Left lung (tissue), 10 donors: Measurements from ENCODE around the gene ZNHIT6. TPM values are rescaled to one million over a fixed set of nuclear protein-coding genes. Genes with fewer than 3 reads are reported as not detected.

Experiments used
- ATAC-seq: fragments of 200-7000 bp; cut with Tn5 transposase; one replicate; pipeline ENCODE4 v1.9.1; 2020; ENCODE audit warnings: moderate library complexity
- DNase-seq, 4 donors: peaks; one replicate each; pipeline ENCODE4 v3.0.0-alpha.2; 2013 to 2020
- H3K27ac ChIP-seq, 2 donors: fragments of 200-600 bp; sonication (generic) in 1 of 2; one replicate each; pipeline versions ENCODE4 v1.5.0 to v1.8.0; 2020 to 2021
- H3K27me3 ChIP-seq, 2 donors: fragments of 200-600 bp; sonication (generic) in 1 of 2; one replicate each; pipeline versions ENCODE4 v1.5.0 to v1.8.0; 2020 to 2021
- H3K36me3 ChIP-seq, 2 donors: fragments of 200-600 bp; sonication (generic) in 1 of 2; one replicate each; pipeline versions ENCODE4 v1.5.0 to v1.8.0; 2020 to 2021
- H3K4me1 ChIP-seq, 2 donors: fragments of 200-600 bp; one replicate each; pipeline ENCODE4 v1.8.0; 2021
- H3K4me3 ChIP-seq, 2 donors: fragments of 200-600 bp; sonication (generic) in 1 of 2; one replicate each; pipeline versions ENCODE4 v1.5.0 to v1.8.0; 2020 to 2021; ENCODE audit warnings: mild to moderate bottlenecking in 1 of 2
- H3K9me3 ChIP-seq, 2 donors: fragments of 200-600 bp; sonication (generic) in 1 of 2; one replicate each; pipeline versions ENCODE4 v1.5.0 to v1.8.0; 2020 to 2021
- intact Hi-C, 2 donors: fragments of 100-400 bp; cut with DNase I; formaldehyde crosslinking; loops; one replicate each; pipeline versions ENCODE4 v1.11.2 to v1.14.2; 2022
- polyA plus RNA-seq, 6 donors: library from polyadenylated mRNA; unstranded; fragments of 120-200 nt; gene quantifications; one replicate each; pipeline ENCODE4 v1.2.1, GENCODE V29; 2013; ENCODE audit not compliant: insufficient read length in 6 of 6
- total RNA-seq, 2 donors: library from RNA; stranded (reverse); fragmentation: NEBNext Ultra II Directional; extraction: Animal tissue kit (Norgen Biotek cat#: 25700); gene quantifications; one replicate each; pipeline ENCODE4 v1.2.1, GENCODE V29; 2021
- TF ChIP-seq, protein P1 (sequence below), 2 donors: fragments of 200-600 bp; sonication (generic) in 1 of 2; IDR thresholded peaks; one replicate each; pipeline versions ENCODE4 v1.5.0 to v1.8.0; 2021; ENCODE audit warnings: antibody characterized with exemption in 2 of 2
- donor health status: DM: no; HTN: yes; CAD: no.
- donor health status: DM: no; HTN: no; CAD: no.

The ZNHIT6 gene
- total and polyA plus RNA-seq, 8 donors = 12.2 to 32.2 (median 28.9) TPM

DNA sequence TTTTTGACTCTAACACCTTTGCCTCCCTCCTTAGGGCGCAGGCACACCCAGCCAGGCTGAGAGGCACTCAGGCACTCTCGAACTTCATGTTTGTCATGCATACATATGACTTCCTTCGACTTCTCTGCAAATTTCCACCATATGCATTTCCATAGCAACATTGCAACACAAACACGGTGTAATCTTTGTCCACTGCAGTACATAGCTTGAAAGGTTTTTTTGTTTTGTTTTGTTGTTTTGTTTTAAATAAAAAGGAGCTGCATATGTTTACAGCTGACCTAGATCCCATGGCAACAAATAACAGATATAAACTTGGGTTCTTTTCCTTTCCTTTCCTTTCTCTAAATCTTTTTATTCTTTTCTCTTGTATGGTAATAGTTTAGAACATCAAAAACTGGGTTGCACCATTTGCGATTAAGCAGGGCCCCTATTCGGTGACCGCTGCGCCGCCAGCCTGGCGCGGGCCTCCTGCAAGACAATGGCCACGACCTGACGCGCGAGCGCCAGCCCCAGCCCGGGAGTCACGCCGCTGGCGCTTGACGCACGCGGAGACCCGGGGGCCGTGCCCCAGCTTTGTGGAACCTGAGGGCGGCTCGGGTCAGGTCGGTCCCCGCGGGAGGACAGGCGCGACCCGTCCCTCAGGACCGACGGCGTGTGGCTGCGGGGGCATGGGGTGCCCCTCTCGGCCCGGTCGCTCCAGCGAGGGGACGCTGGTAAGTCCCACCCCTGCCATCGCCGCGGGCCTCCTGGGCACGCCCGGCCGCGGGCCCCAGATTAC, 92.5 kb downstream of the ZNHIT6 start:
- ATAC-seq (no peak), DNase-seq (peak in 2 of 4 donors; percentile 59 to 75)
- Histone ChIP-seq H3K9me3 (peaks cover 0 to under 1% of the 10 kb centered on the region in 2 donors), H3K4me3 (no peak overlapping the region), H3K27me3 (peaks cover 0 to 7% of the 10 kb centered on the region in 2 donors), H3K36me3 (no peaks in the 10 kb centered on the region), H3K27ac (no peak overlapping the region), H3K4me1 (peaks cover 10 to 15% of the 10 kb centered on the region in 2 donors)
- intact Hi-C loops = no loop called here
- TF ChIP-seq, protein P1, sequence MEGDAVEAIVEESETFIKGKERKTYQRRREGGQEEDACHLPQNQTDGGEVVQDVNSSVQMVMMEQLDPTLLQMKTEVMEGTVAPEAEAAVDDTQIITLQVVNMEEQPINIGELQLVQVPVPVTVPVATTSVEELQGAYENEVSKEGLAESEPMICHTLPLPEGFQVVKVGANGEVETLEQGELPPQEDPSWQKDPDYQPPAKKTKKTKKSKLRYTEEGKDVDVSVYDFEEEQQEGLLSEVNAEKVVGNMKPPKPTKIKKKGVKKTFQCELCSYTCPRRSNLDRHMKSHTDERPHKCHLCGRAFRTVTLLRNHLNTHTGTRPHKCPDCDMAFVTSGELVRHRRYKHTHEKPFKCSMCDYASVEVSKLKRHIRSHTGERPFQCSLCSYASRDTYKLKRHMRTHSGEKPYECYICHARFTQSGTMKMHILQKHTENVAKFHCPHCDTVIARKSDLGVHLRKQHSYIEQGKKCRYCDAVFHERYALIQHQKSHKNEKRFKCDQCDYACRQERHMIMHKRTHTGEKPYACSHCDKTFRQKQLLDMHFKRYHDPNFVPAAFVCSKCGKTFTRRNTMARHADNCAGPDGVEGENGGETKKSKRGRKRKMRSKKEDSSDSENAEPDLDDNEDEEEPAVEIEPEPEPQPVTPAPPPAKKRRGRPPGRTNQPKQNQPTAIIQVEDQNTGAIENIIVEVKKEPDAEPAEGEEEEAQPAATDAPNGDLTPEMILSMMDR (IDR thresholded peaks at IDR 0.05) = no peak

DNA sequence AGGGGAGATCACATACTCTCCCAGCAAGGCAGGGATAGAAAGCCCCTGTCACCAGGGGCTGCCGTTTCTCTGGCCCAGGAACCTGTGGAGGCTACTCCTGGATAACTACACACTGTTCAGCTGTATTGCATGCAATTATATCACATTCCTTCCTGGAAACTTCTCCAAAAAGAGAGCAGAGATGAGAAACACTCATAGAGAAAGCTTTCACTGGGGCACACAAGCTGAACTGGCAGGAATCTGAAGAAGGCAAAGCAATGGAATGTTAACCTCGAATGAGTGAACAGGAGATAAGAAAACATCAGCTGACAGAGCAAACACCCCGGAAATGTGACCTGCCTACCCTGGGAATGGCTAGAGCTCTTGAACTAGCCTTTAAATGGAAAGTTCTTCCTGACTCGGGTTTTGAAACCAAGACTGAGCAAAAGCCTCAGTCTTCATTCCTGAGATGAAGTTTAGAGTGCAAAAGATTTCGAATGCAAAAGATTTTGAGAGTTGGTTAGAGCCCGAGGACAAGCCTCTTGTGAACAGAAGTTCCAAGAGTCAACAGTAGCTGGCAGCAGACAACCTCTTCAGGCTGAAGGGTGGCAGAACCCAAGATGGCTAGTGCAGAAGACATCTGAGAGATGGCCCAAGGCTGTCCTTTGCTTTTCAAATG, 95.4 kb downstream of the ZNHIT6 start:
- H3K27me3 ChIP-seq = peaks cover 0 to 7% of the 10 kb centered on the region in 2 donors
- no peaks in the 10 kb centered on the region for H3K36me3 ChIP-seq
- H3K4me3 ChIP-seq = no peak overlapping the region
- intact Hi-C loops = no loop called here
- DNase-seq = no peak
- H3K9me3 ChIP-seq = no peaks in the 10 kb centered on the region
- TF ChIP-seq, protein P1 (IDR thresholded peaks at IDR 0.05) = no peak
- peaks cover 10 to 15% of the 10 kb centered on the region in 2 donors for H3K4me1 ChIP-seq
- ATAC-seq = peak; percentile 77
- H3K27ac ChIP-seq = peak overlapping the region; percentile 73 to 77

DNA sequence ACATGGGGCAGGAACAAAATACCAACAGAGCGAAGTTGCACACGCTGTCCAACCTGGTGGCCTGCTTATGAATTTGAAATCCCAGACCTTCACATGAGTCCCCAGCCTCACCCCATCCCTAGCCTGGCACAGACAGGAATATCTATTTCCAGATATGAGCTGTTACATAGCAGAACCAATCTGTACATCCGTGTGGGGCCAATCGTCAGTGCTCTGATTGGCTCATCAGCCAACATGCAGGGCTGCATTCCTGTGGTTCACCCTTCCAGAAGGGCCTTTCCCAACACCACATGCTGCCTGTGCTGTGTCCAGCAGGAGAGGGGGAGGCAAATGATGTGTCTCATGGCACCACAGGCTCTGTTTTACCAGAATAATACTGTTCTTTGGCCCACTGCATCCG, 96.4 kb downstream of the ZNHIT6 start:
- no peaks in the 10 kb centered on the region for H3K9me3 ChIP-seq
- DNase-seq (peak; percentile 69 to 89 (median 80)), ATAC-seq (peak; percentile 92)
- intact Hi-C loops = no loop called here
- peak overlapping the region; percentile 73 to 77 for H3K27ac ChIP-seq
- H3K36me3 ChIP-seq = no peaks in the 10 kb centered on the region
- H3K27me3 ChIP-seq = peaks cover 0 to 7% of the 10 kb centered on the region in 2 donors
- no peak overlapping the region for H3K4me3 ChIP-seq
- peaks cover 10 to 15% of the 10 kb centered on the region in 2 donors for H3K4me1 ChIP-seq
- TF ChIP-seq, protein P1 (IDR thresholded peaks at IDR 0.05) = no peak

DNA sequence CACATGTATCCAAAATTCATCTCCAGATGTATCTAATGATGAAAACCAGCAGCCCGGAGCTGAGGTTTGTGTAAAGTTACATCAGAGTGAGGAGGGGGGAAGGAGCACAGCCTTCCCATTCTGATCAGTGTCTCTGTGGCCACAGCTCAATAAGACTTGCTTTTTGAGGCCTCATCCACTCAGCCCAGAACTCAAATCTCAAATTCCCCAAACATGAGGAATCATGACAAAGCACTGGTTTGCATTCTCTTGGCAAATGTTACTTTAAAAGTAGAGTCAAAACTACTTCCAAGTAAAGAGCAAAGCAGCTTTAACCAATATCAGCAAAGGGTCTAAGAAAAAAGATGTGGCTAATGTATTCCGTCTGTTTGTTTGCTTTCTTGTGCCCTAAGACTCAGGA, 96.8 kb downstream of the ZNHIT6 start:
- intact Hi-C loops = no loop called here
- Histone ChIP-seq H3K27ac (peak overlapping the region; percentile 73 to 77), H3K4me3 (no peak overlapping the region), H3K27me3 (peaks cover 0 to 7% of the 10 kb centered on the region in 2 donors), H3K9me3 (no peaks in the 10 kb centered on the region), H3K4me1 (peaks cover 10 to 15% of the 10 kb centered on the region in 2 donors), H3K36me3 (no peaks in the 10 kb centered on the region)
- TF ChIP-seq, protein P1 (IDR thresholded peaks at IDR 0.05) = no peak
- ATAC-seq (peak; percentile 10), DNase-seq (no peak)

DNA sequence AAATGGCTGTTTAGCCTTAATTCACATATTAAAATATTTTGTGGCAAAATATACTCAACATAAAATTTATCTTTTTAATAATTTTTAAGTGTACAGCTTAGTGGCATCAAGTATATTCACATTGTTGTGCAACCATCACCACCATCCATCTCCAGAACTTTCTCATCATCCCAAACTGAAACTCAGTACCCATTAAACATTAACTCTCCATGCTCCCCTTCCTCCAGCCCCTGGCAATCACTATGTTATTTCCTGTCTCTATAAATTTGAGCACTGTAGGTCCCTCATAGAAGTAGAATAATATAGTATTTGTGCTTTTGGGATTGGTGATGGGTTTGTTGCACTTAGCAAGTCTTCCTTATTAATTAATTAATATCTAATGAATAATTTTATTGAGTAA, 98.3 kb downstream of the ZNHIT6 start:
- no peak overlapping the region for H3K4me3 ChIP-seq
- no peaks in the 10 kb centered on the region for H3K36me3 ChIP-seq
- no peak for DNase-seq
- intact Hi-C loops = no loop called here
- TF ChIP-seq, protein P1 (IDR thresholded peaks at IDR 0.05) = no peak
- ATAC-seq = no peak
- no peaks in the 10 kb centered on the region for H3K27me3 ChIP-seq
- H3K9me3 ChIP-seq = no peaks in the 10 kb centered on the region
- H3K27ac ChIP-seq = no peak overlapping the region
- peaks cover 10 to 15% of the 10 kb centered on the region in 2 donors for H3K4me1 ChIP-seq
